NCI-H187 (cell line): ENCODE data around the gene EPO.
A peak's percentile ranks its signal among the peaks of the same experiment; 100 is the strongest.
"Not testable (repeated sequence)": the region's sequence is repeated elsewhere in the genome, so short reads cannot be mapped to it uniquely, and the experiment has no call there.

Experiments used
- DNase-seq, 2 experiments: peaks; one replicate each; lab custom pipeline; 2025; lab: John Stamatoyannopoulos, UW

The EPO gene

GRCh38 chr7:100705753-100706671, 14.3 kb upstream of the EPO start, which contains the start of gene POP7:
Gene POP7 (plus strand): TSS chr7:100706121. CDS start chr7:100706831, 710 bp downstream.
- DNase-seq, result peak; percentile 94 to 99

DNA sequence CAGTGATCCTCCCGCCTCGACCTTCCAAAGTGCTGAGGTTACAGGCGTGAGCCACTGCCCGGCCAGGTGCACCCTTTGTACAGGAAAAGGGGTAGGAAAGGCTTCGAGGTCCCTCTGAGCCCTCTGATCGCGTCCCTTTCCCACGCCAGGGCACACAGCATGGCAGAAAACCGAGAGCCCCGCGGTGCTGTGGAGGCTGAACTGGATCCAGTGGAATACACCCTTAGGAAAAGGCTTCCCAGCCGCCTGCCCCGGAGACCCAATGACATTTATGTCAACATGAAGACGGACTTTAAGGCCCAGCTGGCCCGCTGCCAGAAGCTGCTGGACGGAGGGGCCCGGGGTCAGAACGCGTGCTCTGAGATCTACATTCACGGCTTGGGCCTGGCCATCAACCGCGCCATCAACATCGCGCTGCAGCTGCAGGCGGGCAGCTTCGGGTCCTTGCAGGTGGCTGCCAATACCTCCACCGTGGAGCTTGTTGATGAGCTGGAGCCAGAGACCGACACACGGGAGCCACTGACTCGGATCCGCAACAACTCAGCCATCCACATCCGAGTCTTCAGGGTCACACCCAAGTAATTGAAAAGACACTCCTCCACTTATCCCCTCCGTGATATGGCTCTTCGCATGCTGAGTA, 13.5 kb upstream of the EPO start:
- no peak for DNase-seq

DNA sequence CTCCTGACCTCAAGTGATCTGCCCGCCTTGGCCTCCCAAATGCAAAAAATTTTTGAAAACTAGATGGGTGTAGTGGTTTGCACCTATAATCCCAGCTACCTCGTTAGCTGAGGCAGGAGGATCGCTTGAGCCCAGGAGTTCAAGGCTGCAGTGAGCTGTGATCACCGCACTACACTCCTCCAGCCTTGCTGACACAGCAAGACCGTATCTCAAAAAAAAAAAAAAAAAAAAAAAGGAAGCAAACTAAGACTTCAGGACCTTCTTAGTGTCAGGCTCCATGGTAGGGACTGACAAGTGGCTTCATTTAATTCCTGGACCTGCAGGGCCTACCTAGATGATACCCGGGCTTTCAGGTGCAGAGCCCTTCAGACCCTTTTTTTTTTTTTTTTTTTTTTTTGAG, 11.9 kb upstream of the EPO start:
- DNase-seq, result no peak

GRCh38 chr7:100710452-100710851, 9.8 kb upstream of the EPO start:
- DNase-seq, result no peak

DNA sequence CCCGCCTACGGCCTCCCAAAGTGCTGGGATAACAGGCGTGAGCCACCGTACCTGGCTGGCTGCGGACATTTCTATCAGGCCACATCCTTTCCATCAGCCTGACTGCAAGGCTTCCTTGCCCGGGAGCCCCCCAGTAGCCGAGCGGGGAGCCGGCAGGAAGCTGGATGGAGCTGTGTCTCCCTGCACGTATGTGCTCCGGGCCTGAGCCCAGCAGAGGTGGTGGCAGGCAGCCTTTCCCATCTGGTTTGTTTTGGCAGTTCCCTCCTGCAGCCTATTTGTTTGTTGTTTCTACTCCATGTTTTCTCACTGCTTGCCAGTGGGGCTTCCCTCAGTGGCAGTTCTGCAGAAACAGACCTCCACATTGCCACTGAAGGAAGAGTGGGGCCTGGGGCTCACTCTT, 8.9 kb upstream of the EPO start:
- DNase-seq, result no peak

GRCh38 chr7:100714725-100715124, 5.5 kb upstream of the EPO start:
- DNase-seq, result no peak

- DNase-seq, result not testable (repeated sequence)
These were observed 3.2 kb upstream of the EPO start for GRCh38 chr7:100717073-100717472.

DNA sequence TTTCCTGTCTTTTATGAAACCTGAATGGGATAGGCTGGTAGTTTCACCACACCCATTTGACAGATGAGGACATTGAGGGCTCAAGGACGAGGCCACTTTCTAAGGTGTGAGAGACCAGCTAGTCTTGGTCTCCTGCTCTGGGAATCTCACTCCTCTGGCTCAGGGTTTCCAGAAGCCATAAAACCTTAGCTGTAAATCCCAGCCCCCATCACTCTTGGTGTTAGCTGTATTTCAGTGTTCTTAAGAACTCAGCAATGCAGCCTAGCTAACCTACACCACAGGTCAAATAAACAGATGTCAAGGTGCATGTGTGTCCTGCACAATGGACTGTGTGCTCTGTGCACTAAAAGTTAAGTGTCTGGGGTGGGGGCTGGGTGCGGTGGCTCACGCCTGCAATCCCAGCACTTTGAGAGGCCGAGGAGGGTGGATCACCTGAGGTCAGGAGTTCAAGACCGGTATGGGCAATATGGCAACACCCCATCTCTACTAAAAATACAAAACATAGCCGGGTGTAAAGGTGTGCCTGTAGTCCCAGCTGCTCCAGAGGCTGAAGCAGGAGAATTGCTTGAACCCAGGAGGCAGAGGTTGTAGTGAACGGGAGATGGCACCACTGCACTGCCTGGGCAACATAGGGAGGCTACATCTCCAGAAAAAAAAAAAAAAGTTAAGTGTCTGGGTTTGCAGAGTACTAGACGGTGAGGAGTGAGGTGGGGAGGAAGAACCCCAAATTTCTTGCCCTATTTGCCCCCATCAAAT, 567 bp upstream of the EPO start:
- DNase-seq, result no peak

- DNase-seq, result no peak
These were observed 620 bp downstream of the EPO start for GRCh38 chr7:100720671-100721504.

DNA sequence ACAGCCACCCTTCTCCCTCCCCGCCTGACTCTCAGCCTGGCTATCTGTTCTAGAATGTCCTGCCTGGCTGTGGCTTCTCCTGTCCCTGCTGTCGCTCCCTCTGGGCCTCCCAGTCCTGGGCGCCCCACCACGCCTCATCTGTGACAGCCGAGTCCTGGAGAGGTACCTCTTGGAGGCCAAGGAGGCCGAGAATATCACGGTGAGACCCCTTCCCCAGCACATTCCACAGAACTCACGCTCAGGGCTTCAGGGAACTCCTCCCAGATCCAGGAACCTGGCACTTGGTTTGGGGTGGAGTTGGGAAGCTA, 1.2 kb downstream of the EPO start:
- no peak for DNase-seq

DNA sequence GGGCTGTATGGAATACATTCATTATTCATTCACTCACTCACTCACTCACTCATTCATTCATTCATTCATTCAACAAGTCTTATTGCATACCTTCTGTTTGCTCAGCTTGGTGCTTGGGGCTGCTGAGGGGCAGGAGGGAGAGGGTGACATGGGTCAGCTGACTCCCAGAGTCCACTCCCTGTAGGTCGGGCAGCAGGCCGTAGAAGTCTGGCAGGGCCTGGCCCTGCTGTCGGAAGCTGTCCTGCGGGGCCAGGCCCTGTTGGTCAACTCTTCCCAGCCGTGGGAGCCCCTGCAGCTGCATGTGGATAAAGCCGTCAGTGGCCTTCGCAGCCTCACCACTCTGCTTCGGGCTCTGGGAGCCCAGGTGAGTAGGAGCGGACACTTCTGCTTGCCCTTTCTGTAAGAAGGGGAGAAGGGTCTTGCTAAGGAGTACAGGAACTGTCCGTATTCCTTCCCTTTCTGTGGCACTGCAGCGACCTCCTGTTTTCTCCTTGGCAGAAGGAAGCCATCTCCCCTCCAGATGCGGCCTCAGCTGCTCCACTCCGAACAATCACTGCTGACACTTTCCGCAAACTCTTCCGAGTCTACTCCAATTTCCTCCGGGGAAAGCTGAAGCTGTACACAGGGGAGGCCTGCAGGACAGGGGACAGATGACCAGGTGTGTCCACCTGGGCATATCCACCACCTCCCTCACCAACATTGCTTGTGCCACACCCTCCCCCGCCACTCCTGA, 2.4 kb downstream of the EPO start:
- no peak for DNase-seq

DNA sequence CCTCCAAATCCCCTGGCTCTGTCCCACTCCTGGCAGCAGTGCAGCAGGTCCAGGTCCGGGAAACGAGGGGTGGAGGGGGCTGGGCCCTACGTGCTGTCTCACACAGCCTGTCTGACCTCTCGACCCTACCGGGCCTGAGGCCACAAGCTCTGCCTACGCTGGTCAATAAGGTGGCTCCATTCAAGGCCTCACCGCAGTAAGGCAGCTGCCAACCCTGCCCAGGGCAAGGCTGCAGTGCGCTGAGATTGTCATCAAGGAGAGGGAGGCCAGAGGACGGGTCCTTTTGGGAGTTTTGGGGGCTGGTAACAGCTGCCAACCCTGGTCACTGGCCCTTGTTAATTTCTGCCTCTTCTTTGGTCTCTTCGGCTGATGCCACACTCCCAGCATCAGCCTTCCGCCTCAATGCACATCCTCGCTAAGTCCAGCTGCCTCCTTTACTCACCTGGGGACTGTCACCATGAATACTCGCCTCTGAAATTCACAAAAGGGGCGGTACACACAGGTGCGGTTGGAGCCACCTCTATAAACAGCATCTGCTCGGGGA, 3.5 kb downstream of the EPO start:
- no peak for DNase-seq

DNA sequence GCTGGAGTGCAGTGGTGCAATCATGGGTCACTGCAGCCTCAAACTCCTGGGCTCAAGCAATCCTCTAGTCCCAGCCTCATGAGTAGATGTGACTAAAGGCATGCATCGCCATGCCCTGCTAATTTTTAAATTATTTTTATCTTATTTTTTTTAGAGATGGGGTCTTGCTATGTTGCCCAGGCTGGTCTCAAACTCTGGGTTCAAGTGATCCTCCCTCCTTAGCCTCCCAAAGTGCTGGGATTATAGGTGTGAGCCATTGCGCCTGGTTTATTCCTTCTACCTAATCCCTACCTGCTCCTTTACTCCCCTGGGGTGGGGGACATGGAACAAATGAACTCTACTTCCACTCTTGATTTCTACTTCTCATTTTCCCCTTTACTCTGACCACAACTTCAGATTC, 4.1 kb downstream of the EPO start:
- not testable (repeated sequence) for DNase-seq

GRCh38 chr7:100726996-100727761, 6.9 kb downstream of the EPO start:
- DNase-seq, result no peak

DNA sequence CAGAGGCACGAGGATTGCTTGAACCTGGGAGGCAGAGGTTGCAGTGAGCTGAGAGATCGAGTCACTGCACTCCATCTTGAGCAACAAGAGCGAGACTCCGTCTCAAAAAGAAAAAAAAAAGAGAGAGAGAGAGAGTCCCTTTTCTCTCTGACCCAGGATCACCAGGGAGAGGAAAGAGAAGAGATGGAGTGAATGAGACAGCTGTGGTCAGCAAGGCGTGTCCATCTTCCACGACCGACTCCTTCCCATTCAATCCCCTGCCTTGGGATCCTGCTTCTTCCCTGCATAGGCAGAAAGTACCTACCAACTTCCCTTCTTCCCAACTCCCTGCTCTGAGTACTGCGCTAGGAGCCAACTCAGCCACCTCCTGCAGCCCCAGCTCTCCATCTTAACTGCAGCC, 7.9 kb downstream of the EPO start:
- no peak for DNase-seq

DNA sequence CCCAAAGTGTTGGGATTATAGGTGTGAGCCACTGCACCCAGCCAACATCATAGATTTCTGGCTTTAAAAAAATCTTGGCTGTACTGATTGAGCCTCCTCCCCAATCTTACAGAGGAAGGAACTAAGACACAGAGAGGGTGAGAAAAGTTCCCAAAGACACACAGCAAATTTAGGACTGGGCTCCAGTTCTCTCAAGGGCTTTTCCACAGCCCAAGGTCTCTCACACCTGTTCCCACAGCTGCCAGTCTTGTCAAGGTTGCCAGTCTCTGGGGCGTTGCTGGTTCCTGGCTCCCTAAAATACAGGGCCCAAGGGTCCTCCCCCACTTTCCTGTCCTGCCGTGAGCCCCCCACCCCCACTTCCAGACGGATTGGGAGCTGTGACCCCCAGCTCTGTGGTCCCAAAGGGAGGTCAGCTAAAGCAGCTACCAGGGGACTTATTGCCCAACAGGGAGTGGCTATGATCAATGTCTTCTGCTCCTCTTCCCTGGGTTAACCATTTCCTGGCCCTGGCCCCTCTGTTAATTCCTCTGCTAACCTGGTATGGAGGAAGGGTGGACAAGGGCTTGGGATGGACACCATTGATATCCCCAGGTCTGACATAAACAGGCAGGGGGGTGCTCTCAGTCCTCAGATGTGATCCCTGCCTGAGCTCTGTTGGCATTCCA, 10.0 kb downstream of the EPO start:
- DNase-seq, result no peak

DNA sequence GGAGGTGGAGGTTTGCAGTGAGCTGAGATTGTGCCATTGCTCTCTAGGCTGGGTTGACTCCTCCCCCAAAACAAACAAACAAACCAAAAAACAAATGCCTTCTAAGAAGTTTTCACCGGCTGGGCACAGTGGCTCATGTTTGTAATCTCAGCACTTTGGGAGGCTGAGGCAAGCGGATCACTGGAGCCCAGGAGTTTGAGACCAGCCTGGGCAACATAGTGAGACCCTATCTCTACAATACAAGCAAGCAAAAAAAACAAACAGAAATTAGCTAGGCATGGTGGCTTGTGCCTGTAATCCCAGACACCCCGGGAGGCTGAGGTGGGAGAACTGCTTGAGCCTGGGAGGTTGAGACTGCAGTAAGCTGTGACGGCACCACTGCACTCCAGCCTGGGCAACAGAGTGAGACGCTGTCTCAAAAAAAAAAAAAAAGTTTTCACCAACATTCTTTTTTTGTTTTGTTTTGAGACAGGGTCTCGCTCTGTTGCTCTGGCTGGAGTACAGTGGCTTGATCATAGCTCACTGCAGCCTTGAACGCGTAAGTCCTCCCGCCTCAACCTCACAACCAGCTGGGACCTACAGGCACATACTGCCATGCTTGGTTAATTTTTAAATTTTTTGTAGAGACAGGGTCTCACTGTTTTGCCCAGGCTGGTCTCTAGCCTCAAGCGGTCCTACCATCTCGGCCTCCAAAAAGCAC, 11.8 kb downstream of the EPO start:
- no peak for DNase-seq

- no peak for DNase-seq
These were observed 15.5 kb downstream of the EPO start for GRCh38 chr7:100735730-100736129.

- no peak for DNase-seq
These were observed 16.4 kb downstream of the EPO start for GRCh38 chr7:100736671-100737070.
